Loucy (cell line): ENCODE data around the gene EIF3K.

Source experiments
- H2AFZ ChIP-seq: fragments of 200-600 bp; sonication (generic); 2 replicates; pipeline ENCODE4 v1.6.0; 2016; ENCODE audit warnings: antibody characterized with exemption, mild to moderate bottlenecking, low read length, moderate library complexity
- H3F3A ChIP-seq: fragments of 200-600 bp; 2 replicates; pipeline ENCODE4 v1.6.0; 2016; ENCODE audit warnings: antibody characterized with exemption, low read depth, mild to moderate bottlenecking
- H3K27me3 ChIP-seq: fragments of 200-600 bp; sonication (generic); 2 replicates; pipeline ENCODE4 v1.6.1; 2014; ENCODE audit warnings: low read length, mild to moderate bottlenecking; ENCODE audit not compliant: insufficient read depth, poor library complexity, severe bottlenecking
- H3K36me3 ChIP-seq: fragments of 200-600 bp; sonication (generic); 2 replicates; pipeline ENCODE4 v1.6.1; 2016; ENCODE audit warnings: low read length; ENCODE audit not compliant: insufficient read depth
- H3K4me1 ChIP-seq: fragments of 200-600 bp; sonication (generic); 2 replicates; pipeline ENCODE4 v1.5.1; 2014; ENCODE audit warnings: low read length, mild to moderate bottlenecking; ENCODE audit not compliant: insufficient read depth, poor library complexity, severe bottlenecking
- H3K4me2 ChIP-seq: fragments of 200-600 bp; sonication (generic); 2 replicates; pipeline ENCODE4 v1.6.0; 2014; ENCODE audit warnings: antibody characterized with exemption, low read length, low read depth, mild to moderate bottlenecking; ENCODE audit not compliant: poor library complexity, severe bottlenecking
- H3K4me3 ChIP-seq: fragments of 200-600 bp; sonication (generic); 2 replicates; pipeline ENCODE4 v1.5.1; 2014; ENCODE audit warnings: low read length, mild to moderate bottlenecking, mixed read lengths; ENCODE audit not compliant: poor library complexity, severe bottlenecking
- H3K79me2 ChIP-seq: fragments of 200-600 bp; sonication (generic); 2 replicates; pipeline ENCODE4 v1.6.1; 2014; ENCODE audit warnings: low read length; ENCODE audit not compliant: insufficient read depth
- H3K9ac ChIP-seq: fragments of 200-600 bp; sonication (generic); 2 replicates; pipeline ENCODE4 v1.6.0; 2014; ENCODE audit warnings: mild to moderate bottlenecking, low read depth, low read length, moderate library complexity; ENCODE audit not compliant: poor library complexity, severe bottlenecking
- H3K9me2 ChIP-seq: fragments of 200-600 bp; sonication (generic); replicated peaks from 2 replicates; pipeline ENCODE4 v1.6.1; 2016; ENCODE audit warnings: low read depth, low read length, mixed read lengths
- H3K9me3 ChIP-seq: fragments of 200-600 bp; sonication (generic); 2 replicates; pipeline ENCODE4 v1.6.1; 2014; ENCODE audit warnings: mild to moderate bottlenecking, antibody characterized with exemption, low read length, low read depth; ENCODE audit not compliant: insufficient read depth
- H4K20me1 ChIP-seq: fragments of 200-600 bp; sonication (generic); 2 replicates; pipeline ENCODE4 v1.6.0; 2014; ENCODE audit warnings: antibody characterized with exemption, low read length, mild to moderate bottlenecking; ENCODE audit not compliant: insufficient read depth, poor library complexity, severe bottlenecking
- EZH2phosphoT487 ChIP-seq: fragments of 200-600 bp; IDR thresholded peaks from 2 replicates; pipeline ENCODE4 v1.6.1; 2018; ENCODE audit warnings: antibody characterized with exemption, mild to moderate bottlenecking, moderate library complexity, borderline replicate concordance
- TF ChIP-seq, protein P1 (sequence below): fragments of 200-600 bp; sonication (generic); conservative IDR thresholded peaks from 2 replicates; pipeline ENCODE4 v1.5.1; 2014; ENCODE audit warnings: mild to moderate bottlenecking, antibody characterized with exemption, low read length

EIF3K gene

DNA sequence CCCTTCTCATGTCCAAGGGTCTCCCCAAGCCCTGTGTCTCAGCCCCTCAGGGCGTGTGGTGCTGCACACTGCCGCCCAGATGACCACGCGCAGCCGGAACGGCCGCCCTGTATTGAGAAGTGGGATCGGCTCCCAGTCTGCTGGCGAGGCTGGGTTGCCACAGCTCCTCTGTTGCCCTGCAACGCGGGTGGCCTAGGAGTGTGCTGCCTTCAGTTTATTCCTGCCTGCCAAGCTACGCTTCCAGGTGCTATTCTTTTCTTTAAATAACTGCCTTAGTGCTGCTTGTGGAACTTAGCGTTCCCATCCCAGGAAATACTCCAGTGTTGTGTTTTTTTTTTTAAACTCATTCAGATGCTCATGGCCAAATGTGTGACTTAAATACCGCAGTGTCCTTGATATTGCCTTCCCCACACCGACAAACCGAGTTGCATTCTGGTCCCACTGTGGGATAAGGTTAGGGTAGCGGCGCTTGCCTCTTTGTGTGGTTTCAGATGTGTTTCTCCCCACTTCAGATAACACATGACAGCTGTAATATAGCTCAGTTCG, 45.0 kb downstream of the EIF3K start:
- Histone ChIP-seq H3K4me2 (peak overlapping the region; percentile 80), H3K9me2 (no peaks in the 10 kb centered on the region), H3K9ac (peak overlapping the region; percentile 75)

DNA sequence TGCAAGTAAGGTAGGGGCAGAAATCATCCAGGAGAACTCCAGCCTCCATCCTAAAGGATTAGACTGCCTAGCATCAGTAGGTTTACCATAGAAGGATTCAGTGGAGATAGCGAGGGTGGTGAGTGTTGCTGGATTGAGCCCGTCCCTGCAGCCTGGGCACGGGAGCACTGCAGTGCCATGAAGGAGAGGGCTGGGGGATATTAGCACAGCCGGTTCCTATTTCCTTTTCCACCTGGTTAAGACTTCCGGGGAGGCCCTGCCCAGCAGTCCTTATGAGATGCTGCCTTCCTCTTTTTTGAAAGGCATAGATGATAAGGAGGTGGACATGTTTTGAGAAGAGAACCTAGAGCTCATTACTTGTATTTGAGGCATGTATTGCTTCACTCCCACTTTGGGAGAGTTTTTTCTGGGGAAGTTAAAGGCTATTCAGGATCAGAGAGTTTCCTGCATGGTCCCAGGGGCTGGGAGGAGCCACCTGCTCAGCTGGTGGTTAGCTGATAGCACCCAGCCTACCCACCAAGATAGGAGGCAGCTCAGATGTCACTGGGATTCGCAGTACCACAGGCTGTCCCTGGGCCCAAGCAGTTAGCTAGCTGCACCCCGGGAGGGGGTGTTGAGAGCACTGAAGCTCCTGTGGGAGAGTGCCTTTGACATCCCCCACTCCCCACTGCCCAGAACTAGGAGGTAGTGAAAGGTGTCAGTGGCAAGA, 45.7 kb downstream of the EIF3K start:
- Histone ChIP-seq H3K27me3 (no peaks in the 10 kb centered on the region), H4K20me1 (peaks cover 30% of the 10 kb centered on the region), H3K9me3 (no peaks in the 10 kb centered on the region), H3K36me3 (peaks cover 21% of the 10 kb centered on the region; the same call in 1 of the 2 replicates), H2AFZ (no peak overlapping the region), H3K79me2 (peaks cover 99% of the 10 kb centered on the region), H3K9ac (peak overlapping the region; percentile 75), H3K4me1 (peaks cover 64% of the 10 kb centered on the region), H3F3A (no peaks in the 10 kb centered on the region), H3K4me3 (peak overlapping the region; percentile 41), H3K9me2 (no peaks in the 10 kb centered on the region), H3K4me2 (peak overlapping the region; percentile 80)
- TF ChIP-seq, protein P1, sequence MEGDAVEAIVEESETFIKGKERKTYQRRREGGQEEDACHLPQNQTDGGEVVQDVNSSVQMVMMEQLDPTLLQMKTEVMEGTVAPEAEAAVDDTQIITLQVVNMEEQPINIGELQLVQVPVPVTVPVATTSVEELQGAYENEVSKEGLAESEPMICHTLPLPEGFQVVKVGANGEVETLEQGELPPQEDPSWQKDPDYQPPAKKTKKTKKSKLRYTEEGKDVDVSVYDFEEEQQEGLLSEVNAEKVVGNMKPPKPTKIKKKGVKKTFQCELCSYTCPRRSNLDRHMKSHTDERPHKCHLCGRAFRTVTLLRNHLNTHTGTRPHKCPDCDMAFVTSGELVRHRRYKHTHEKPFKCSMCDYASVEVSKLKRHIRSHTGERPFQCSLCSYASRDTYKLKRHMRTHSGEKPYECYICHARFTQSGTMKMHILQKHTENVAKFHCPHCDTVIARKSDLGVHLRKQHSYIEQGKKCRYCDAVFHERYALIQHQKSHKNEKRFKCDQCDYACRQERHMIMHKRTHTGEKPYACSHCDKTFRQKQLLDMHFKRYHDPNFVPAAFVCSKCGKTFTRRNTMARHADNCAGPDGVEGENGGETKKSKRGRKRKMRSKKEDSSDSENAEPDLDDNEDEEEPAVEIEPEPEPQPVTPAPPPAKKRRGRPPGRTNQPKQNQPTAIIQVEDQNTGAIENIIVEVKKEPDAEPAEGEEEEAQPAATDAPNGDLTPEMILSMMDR = no peak
- TF ChIP-seq EZH2phosphoT487 = no peak

More for the DNA sequence above, 45.0 kb downstream of the EIF3K start:
- no peaks in the 10 kb centered on the region for H3F3A ChIP-seq
- H3K27me3 ChIP-seq = no peaks in the 10 kb centered on the region
- peak overlapping the region; percentile 41 for H3K4me3 ChIP-seq
- no peaks in the 10 kb centered on the region for H3K9me3 ChIP-seq
- H3K4me1 ChIP-seq = peaks cover 65% of the 10 kb centered on the region
- H2AFZ ChIP-seq = no peak overlapping the region
- peaks cover 25% of the 10 kb centered on the region; the same call in 1 of the 2 replicates for H3K36me3 ChIP-seq
- peaks cover 99% of the 10 kb centered on the region for H3K79me2 ChIP-seq
- H4K20me1 ChIP-seq = peaks cover 36% of the 10 kb centered on the region
- TF ChIP-seq, protein P1 = no peak
- TF ChIP-seq EZH2phosphoT487 = no peak

DNA sequence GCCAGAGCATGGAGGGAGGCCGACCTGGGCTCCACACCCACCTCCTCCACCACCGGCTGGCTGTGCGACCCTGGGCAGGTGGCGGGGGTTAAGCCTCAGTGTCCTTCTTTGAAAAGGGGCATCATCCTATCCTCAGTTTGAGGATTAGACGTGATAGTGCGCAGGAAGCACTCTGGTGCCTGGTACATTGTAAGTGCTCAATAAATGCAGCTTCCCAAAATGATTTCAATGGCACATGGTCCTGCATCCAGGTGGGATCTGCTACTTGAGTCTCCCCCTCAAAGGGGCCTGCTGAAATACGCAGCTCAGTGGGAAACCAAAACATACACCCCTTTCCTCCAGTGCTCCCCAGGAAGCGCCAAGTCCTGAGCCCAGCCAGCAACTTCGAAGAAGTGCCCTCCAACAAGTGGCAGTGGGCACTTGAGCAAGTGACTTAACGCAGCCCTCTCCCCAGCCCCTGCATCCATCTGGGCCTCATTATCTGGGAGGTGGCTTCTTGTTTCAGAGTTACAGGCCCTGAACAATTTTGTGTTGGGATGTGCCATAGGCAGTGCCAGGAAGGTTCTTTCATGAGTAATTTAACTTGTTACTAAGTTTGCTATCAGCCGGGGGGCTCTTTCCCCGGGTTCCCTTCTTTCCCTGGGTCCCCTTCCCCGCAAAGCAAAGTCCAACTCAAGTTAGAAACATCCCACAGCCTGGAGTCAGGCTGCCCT, 46.4 kb downstream of the EIF3K start:
- Histone ChIP-seq H3K4me2 (peak overlapping the region; percentile 80), H3K4me3 (peak overlapping the region; percentile 41), H3K36me3 (peaks cover 21% of the 10 kb centered on the region; the same call in 1 of the 2 replicates), H3K9me3 (no peaks in the 10 kb centered on the region), H3F3A (no peaks in the 10 kb centered on the region), H3K27me3 (no peaks in the 10 kb centered on the region), H3K9ac (peak overlapping the region; percentile 75), H4K20me1 (peaks cover 23% of the 10 kb centered on the region), H2AFZ (no peak overlapping the region), H3K79me2 (peaks cover 99% of the 10 kb centered on the region), H3K9me2 (no peaks in the 10 kb centered on the region), H3K4me1 (peaks cover 70% of the 10 kb centered on the region)
- no peak for TF ChIP-seq EZH2phosphoT487
- TF ChIP-seq, protein P1 = no peak
